Astrocyte (in vitro differentiated cells and primary cell): ENCODE measurements around the gene ITGA3.

ENCODE experiments used
- EZH2 ChIP-seq: IDR thresholded peaks from 2 replicates; pipeline ENCODE4 v1.6.1; 2012; ENCODE audit warnings: mild to moderate bottlenecking, low read length, inconsistent platforms; ENCODE audit not compliant: insufficient read depth
- TF ChIP-seq, protein P1 (sequence below): IDR thresholded peaks from 2 replicates; pipeline ENCODE4 v1.5.1; 2011; ENCODE audit warnings: low read depth, mild to moderate bottlenecking, inconsistent platforms, low read length, moderate library complexity; ENCODE audit not compliant: insufficient read depth

DNA sequence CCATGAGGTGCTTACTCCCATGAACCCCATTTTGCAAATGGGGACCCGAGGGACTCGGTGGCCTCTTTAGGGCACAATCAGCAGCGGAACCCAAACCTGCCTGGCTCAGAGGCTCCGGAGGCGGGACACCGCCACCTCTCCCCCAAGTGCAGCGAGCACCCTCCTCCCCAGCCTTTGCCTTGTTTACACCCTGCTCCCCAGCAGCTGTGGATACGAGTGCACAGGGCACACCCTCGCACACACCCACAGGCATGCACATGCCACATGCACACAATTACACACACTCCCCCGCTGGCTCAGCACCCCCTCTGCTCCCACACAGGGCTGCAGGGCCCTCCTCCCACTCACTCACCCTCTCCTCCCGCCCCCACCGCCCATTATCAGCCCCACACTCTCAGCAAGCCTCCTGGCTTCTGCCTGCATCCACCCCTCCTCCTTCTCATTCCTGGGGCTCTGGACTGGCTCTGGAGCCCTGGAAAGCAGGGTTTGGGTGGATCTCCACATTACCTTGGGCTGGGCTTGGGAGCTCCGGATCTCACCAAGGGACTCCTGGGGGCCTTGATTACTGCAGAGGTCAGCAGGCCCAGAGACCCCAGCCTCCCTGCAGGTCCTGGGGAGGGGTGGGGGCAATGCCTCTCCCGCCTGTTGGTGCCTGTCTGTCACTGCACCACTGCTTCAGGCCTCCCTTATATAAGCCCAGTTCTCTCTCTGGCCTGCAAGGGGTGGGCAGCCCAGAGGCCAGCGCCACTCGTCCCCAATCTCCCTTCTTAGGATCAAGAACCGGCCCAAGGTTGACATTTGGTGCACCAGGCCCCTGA lies 45.6 kb downstream of the ITGA3 start:
- TF ChIP-seq, protein P1, sequence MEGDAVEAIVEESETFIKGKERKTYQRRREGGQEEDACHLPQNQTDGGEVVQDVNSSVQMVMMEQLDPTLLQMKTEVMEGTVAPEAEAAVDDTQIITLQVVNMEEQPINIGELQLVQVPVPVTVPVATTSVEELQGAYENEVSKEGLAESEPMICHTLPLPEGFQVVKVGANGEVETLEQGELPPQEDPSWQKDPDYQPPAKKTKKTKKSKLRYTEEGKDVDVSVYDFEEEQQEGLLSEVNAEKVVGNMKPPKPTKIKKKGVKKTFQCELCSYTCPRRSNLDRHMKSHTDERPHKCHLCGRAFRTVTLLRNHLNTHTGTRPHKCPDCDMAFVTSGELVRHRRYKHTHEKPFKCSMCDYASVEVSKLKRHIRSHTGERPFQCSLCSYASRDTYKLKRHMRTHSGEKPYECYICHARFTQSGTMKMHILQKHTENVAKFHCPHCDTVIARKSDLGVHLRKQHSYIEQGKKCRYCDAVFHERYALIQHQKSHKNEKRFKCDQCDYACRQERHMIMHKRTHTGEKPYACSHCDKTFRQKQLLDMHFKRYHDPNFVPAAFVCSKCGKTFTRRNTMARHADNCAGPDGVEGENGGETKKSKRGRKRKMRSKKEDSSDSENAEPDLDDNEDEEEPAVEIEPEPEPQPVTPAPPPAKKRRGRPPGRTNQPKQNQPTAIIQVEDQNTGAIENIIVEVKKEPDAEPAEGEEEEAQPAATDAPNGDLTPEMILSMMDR, result no peak
- TF ChIP-seq EZH2, result no peak
